ENCODE data around the gene IL1R2.

GRCh38 chr2:102027036-102027980, 35.5 kb downstream of the IL1R2 start:
- no peak for TF ChIP-seq CTCF (IDR thresholded peaks at IDR 0.05)
- TF ChIP-seq POLR2A (IDR thresholded peaks at IDR 0.05), result no peak
